ENCODE data around the gene COL18A1. TPM values are rescaled to one million over a fixed set of nuclear protein-coding genes. Genes with fewer than 3 reads are reported as not detected.

COL18A1 gene
- polyA plus RNA-seq, 1 donor (not counting 4 experiments of a cell fraction or from before 2014, with no cell fraction given), result 13.0 TPM

- TF ChIP-seq EZH2 (IDR thresholded peaks at IDR 0.05; ENCODE audit: low read length) (no peak), CTCF (optimal IDR thresholded peaks at IDR 0.05 in 1 of 3, IDR thresholded peaks at IDR 0.05 in 1 of 3, conservative IDR thresholded peaks at IDR 0.05 in 1 of 3; ENCODE audit: extremely low read depth in 1 of 3, insufficient read depth in 2 of 3, low read length in 3 of 3) (no peak)
- H3K27ac ChIP-seq (ENCODE audit: control insufficient read depth, insufficient read depth, low read length), result no peak overlapping the region
- dilution Hi-C loops (cut with MboI; ENCODE audit: extremely low pct_ligation_motif_present, low sequenced_read_pairs), result no loop called here
- no peak for FAIRE-seq
- H3K9me1 ChIP-seq (ENCODE audit: control insufficient read depth, extremely low read depth, insufficient read depth, low read length), result no peaks in the 10 kb centered on the region
- H3K4me2 ChIP-seq (ENCODE audit: control insufficient read depth, extremely low read depth, insufficient read depth, low read depth, low read length), result no peak overlapping the region
- peaks cover 9% of the 10 kb centered on the region for H3K4me1 ChIP-seq (ENCODE audit: control insufficient read depth, extremely low read depth, insufficient read depth, low read length)
- no peaks in the 10 kb centered on the region for H4K20me1 ChIP-seq (ENCODE audit: control insufficient read depth, extremely low read depth, insufficient read depth, low read length)
- no peak overlapping the region for H3K4me3 ChIP-seq (ENCODE audit: control insufficient read depth in 2 of 3, extremely low read depth in 1 of 3, insufficient read depth in 2 of 3, low read depth in 1 of 3, low read length in 3 of 3)
- no peak overlapping the region for H2AFZ ChIP-seq (ENCODE audit: control insufficient read depth, low read length)
- DNase-seq (ENCODE audit: low read depth, low spot score), result no peak
- H3K79me2 ChIP-seq (ENCODE audit: control insufficient read depth, insufficient read depth, low read length), result no peaks in the 10 kb centered on the region
- H3K9me3 ChIP-seq (ENCODE audit: control insufficient read depth, low read depth, low read length), result no peaks in the 10 kb centered on the region
- H3K36me3 ChIP-seq (ENCODE audit: control insufficient read depth in 2 of 2, extremely low read depth in 1 of 2, insufficient read depth in 2 of 2, low read length in 2 of 2), result no peaks in the 10 kb centered on the region
- H3K9ac ChIP-seq (ENCODE audit: control insufficient read depth, extremely low read depth, insufficient read depth, low read length), result no peak overlapping the region
- H3K27me3 ChIP-seq (ENCODE audit: control insufficient read depth, extremely low read depth, insufficient read depth, low read length), result no peaks in the 10 kb centered on the region
These were observed 58.9 kb downstream of the COL18A1 start for GRCh38 chr21:45463871-45464270.

GRCh38 chr21:45464309-45464708 is 59.3 kb downstream of the COL18A1 start:
- dilution Hi-C loops (cut with MboI; ENCODE audit: extremely low pct_ligation_motif_present, low sequenced_read_pairs), result no loop called here
- FAIRE-seq, result no peak

More at GRCh38 chr21:45464309-45464708, 59.3 kb downstream of the COL18A1 start:
- Histone ChIP-seq H3K27me3 (ENCODE audit: control insufficient read depth, extremely low read depth, insufficient read depth, low read length) (no peaks in the 10 kb centered on the region), H3K4me3 (ENCODE audit: control insufficient read depth in 2 of 3, extremely low read depth in 1 of 3, insufficient read depth in 2 of 3, low read depth in 1 of 3, low read length in 3 of 3) (no peak overlapping the region), H3K27ac (ENCODE audit: control insufficient read depth, insufficient read depth, low read length) (no peak overlapping the region), H4K20me1 (ENCODE audit: control insufficient read depth, extremely low read depth, insufficient read depth, low read length) (no peaks in the 10 kb centered on the region), H3K79me2 (ENCODE audit: control insufficient read depth, insufficient read depth, low read length) (no peaks in the 10 kb centered on the region), H3K4me2 (ENCODE audit: control insufficient read depth, extremely low read depth, insufficient read depth, low read depth, low read length) (no peak overlapping the region), H3K9me1 (ENCODE audit: control insufficient read depth, extremely low read depth, insufficient read depth, low read length) (no peaks in the 10 kb centered on the region), H3K4me1 (ENCODE audit: control insufficient read depth, extremely low read depth, insufficient read depth, low read length) (peaks cover 9% of the 10 kb centered on the region), H2AFZ (ENCODE audit: control insufficient read depth, low read length) (no peak overlapping the region), H3K9ac (ENCODE audit: control insufficient read depth, extremely low read depth, insufficient read depth, low read length) (no peak overlapping the region), H3K9me3 (ENCODE audit: control insufficient read depth, low read depth, low read length) (no peaks in the 10 kb centered on the region), H3K36me3 (ENCODE audit: control insufficient read depth in 2 of 2, extremely low read depth in 1 of 2, insufficient read depth in 2 of 2, low read length in 2 of 2) (no peaks in the 10 kb centered on the region)
- no peak for TF ChIP-seq EZH2 (IDR thresholded peaks at IDR 0.05; ENCODE audit: low read length)
- no peak for TF ChIP-seq CTCF (optimal IDR thresholded peaks at IDR 0.05 in 1 of 3, IDR thresholded peaks at IDR 0.05 in 1 of 3, conservative IDR thresholded peaks at IDR 0.05 in 1 of 3; ENCODE audit: extremely low read depth in 1 of 3, insufficient read depth in 2 of 3, low read length in 3 of 3)
- DNase-seq (ENCODE audit: low read depth, low spot score), result no peak

Data from keratinocyte (primary cell).